ENCODE measurements around the gene ADRB2.

- TF ChIP-seq POLR2AphosphoS5 (IDR thresholded peaks at IDR 0.05) (no peak), CTCF (IDR thresholded peaks at IDR 0.05) (no peak), EP300 (IDR thresholded peaks at IDR 0.05; ENCODE audit: low read depth) (no peak), POLR2A (IDR thresholded peaks at IDR 0.05) (no peak)
These were observed 14.7 kb upstream of the ADRB2 start for GRCh38 chr5:148811756-148812155.
